Keratinocyte (primary cell): Measurements from ENCODE around the gene NKD1. TPM values are rescaled to one million over a fixed set of nuclear protein-coding genes. Genes with fewer than 3 reads are reported as not detected.

Source experiments
- DNase-seq: peaks from one replicate; pipeline ENCODE4 v3.0.0-alpha.2; 2011; ENCODE audit warnings: low read depth, missing footprints, low spot score
- FAIRE-seq: peaks from 2 replicates; lab custom pipeline; 2011; peaks lifted over from hg19 to GRCh38; lab: Jason Lieb, UNC
- H2AFZ ChIP-seq: 2 replicates; pipeline ENCODE4 v1.6.0; 2012; ENCODE audit warnings: low read length, control low read depth, inconsistent platforms; ENCODE audit not compliant: control insufficient read depth
- H3K27ac ChIP-seq: 2 replicates; pipeline ENCODE4 v1.5.1; 2011; ENCODE audit warnings: low read length; ENCODE audit not compliant: control insufficient read depth, insufficient read depth
- H3K27me3 ChIP-seq: 3 replicates; pipeline ENCODE4 v1.6.0; 2011; ENCODE audit warnings: low read length; ENCODE audit not compliant: control insufficient read depth, insufficient read depth; ENCODE audit errors: extremely low read depth
- H3K36me3 ChIP-seq, 2 experiments: 2 replicates in 1 of 2; 3 replicates in 1 of 2; pipeline ENCODE4 v1.5.1; 2011; ENCODE audit warnings: low read length in 2 of 2, mild to moderate bottlenecking in 1 of 2; ENCODE audit not compliant: control insufficient read depth in 2 of 2, insufficient read depth in 2 of 2; ENCODE audit errors: extremely low read depth in 1 of 2
- H3K4me1 ChIP-seq: 3 replicates; pipeline ENCODE4 v1.5.1; 2011; ENCODE audit warnings: low read length; ENCODE audit not compliant: control insufficient read depth, insufficient read depth; ENCODE audit errors: extremely low read depth
- H3K4me2 ChIP-seq: 3 replicates; pipeline ENCODE4 v1.6.0; 2011; ENCODE audit warnings: low read depth, low read length; ENCODE audit not compliant: control insufficient read depth, insufficient read depth; ENCODE audit errors: extremely low read depth
- H3K4me3 ChIP-seq, 3 experiments: fragments of 200-600 bp in 1 of 3; sonication (generic) in 1 of 3; 2 replicates in 2 of 3; 3 replicates in 1 of 3; pipeline ENCODE4 v1.5.1; 2011 to 2016; ENCODE audit warnings: low read length in 3 of 3, mild to moderate bottlenecking in 3 of 3, control low read depth in 2 of 3, inconsistent platforms in 1 of 3, low read depth in 1 of 3, mixed read lengths in 1 of 3, mixed run types in 1 of 3, moderate library complexity in 1 of 3; ENCODE audit not compliant: control insufficient read depth in 2 of 3, insufficient read depth in 2 of 3; ENCODE audit errors: extremely low read depth in 1 of 3
- H3K79me2 ChIP-seq: 2 replicates; pipeline ENCODE4 v1.6.0; 2012; ENCODE audit warnings: low read length; ENCODE audit not compliant: control insufficient read depth, insufficient read depth
- H3K9ac ChIP-seq: 3 replicates; pipeline ENCODE4 v1.6.0; 2011; ENCODE audit warnings: low read length; ENCODE audit not compliant: control insufficient read depth, insufficient read depth; ENCODE audit errors: extremely low read depth
- H3K9me1 ChIP-seq: 3 replicates; pipeline ENCODE4 v1.6.0; 2011; ENCODE audit warnings: low read length; ENCODE audit not compliant: control insufficient read depth, insufficient read depth; ENCODE audit errors: extremely low read depth
- H3K9me3 ChIP-seq: 2 replicates; pipeline ENCODE4 v1.5.1; 2012; ENCODE audit warnings: low read depth, low read length; ENCODE audit not compliant: control insufficient read depth
- H4K20me1 ChIP-seq: 3 replicates; pipeline ENCODE4 v1.6.0; 2011; ENCODE audit warnings: low read length; ENCODE audit not compliant: control insufficient read depth, insufficient read depth; ENCODE audit errors: extremely low read depth
- EZH2 ChIP-seq: IDR thresholded peaks from one replicate; pipeline ENCODE4 v1.6.1; 2012; ENCODE audit warnings: inconsistent platforms, mild to moderate bottlenecking, low read length, moderate library complexity
- dilution Hi-C: fragments of 300-500 bp; cut with MboI; formaldehyde crosslinking; loops from one replicate; pipeline ENCODE4 v1.7.0; 2020; ENCODE audit warnings: low sequenced_read_pairs; ENCODE audit not compliant: extremely low pct_ligation_motif_present
- polyA plus RNA-seq, 5 experiments: library from polyadenylated mRNA; depleted of rRNA in 3 of 5; stranded (reverse) in 3 of 5; stranded (forward) in 1 of 5; unstranded in 1 of 5; fragments of >200 nt; gene quantifications; 1 replicate in 1 of 5; 2 replicates in 3 of 5; 3 replicates in 1 of 5; pipeline versions ENCODE4 v1.2.1 to v1.2.3, GENCODE V29; 2011 to 2012; ENCODE audit warnings: missing spikeins in 2 of 5, low read depth in 1 of 5, low replicate concordance in 1 of 5
- TF ChIP-seq, protein P1 (sequence below), 3 experiments: IDR thresholded peaks in 1 of 3; conservative IDR thresholded peaks in 1 of 3; optimal IDR thresholded peaks in 1 of 3; 2 replicates in 2 of 3; 3 replicates in 1 of 3; pipeline versions ENCODE3 to v1.5.1; 2011; ENCODE audit warnings: low read length in 3 of 3, mild to moderate bottlenecking in 3 of 3, moderate library complexity in 2 of 3, control low read depth in 1 of 3, inconsistent platforms in 1 of 3; ENCODE audit not compliant: insufficient read depth in 2 of 3; ENCODE audit errors: extremely low read depth in 1 of 3

The NKD1 gene
- polyA plus RNA-seq, 1 donor (not counting 4 experiments of a cell fraction or from before 2014, with no cell fraction given) = 0.62 TPM

- no peak for TF ChIP-seq EZH2
- TF ChIP-seq, protein P1, sequence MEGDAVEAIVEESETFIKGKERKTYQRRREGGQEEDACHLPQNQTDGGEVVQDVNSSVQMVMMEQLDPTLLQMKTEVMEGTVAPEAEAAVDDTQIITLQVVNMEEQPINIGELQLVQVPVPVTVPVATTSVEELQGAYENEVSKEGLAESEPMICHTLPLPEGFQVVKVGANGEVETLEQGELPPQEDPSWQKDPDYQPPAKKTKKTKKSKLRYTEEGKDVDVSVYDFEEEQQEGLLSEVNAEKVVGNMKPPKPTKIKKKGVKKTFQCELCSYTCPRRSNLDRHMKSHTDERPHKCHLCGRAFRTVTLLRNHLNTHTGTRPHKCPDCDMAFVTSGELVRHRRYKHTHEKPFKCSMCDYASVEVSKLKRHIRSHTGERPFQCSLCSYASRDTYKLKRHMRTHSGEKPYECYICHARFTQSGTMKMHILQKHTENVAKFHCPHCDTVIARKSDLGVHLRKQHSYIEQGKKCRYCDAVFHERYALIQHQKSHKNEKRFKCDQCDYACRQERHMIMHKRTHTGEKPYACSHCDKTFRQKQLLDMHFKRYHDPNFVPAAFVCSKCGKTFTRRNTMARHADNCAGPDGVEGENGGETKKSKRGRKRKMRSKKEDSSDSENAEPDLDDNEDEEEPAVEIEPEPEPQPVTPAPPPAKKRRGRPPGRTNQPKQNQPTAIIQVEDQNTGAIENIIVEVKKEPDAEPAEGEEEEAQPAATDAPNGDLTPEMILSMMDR (optimal IDR thresholded peaks at IDR 0.05 in 1 of 3, IDR thresholded peaks at IDR 0.05 in 1 of 3, conservative IDR thresholded peaks at IDR 0.05 in 1 of 3; ENCODE audit: extremely low read depth in 1 of 3, insufficient read depth in 2 of 3, low read length in 3 of 3) = no peak
- Histone ChIP-seq H3K4me1 (no peaks in the 10 kb centered on the region), H4K20me1 (no peaks in the 10 kb centered on the region), H2AFZ (no peak overlapping the region), H3K27me3 (no peaks in the 10 kb centered on the region), H3K4me3 (no peak overlapping the region), H3K4me2 (no peak overlapping the region), H3K9ac (no peak overlapping the region), H3K36me3 (no peaks in the 10 kb centered on the region), H3K9me1 (no peaks in the 10 kb centered on the region), H3K79me2 (no peaks in the 10 kb centered on the region), H3K9me3 (no peaks in the 10 kb centered on the region), H3K27ac (no peak overlapping the region)
- no peak for FAIRE-seq
- no peak for DNase-seq
- dilution Hi-C loops = no loop called here
Observed at GRCh38 chr16:50574745-50575136, 26.5 kb downstream of the NKD1 start.

DNA sequence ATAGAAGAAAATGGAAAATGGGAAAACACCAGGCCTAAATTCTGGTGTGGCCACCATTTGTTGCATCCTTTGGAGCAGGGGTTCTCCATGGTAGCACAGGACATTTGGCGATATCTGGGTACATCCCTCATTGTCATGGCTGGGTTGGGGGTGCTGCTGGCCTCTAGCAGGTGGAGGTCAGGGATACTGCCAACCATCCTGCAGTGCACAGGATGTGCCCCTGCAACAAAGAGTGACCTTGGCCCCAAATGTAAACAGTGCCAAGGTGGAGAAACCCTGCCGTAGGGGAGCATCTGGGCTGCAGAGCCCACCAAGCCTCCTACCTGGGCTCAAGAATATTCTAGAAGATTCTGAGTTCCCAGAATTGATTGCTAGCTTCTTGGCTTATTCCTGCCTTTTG lies 27.5 kb downstream of the NKD1 start:
- H2AFZ ChIP-seq = no peak overlapping the region
- no peak overlapping the region for H3K4me2 ChIP-seq
- no peaks in the 10 kb centered on the region for H3K36me3 ChIP-seq
- H4K20me1 ChIP-seq = no peaks in the 10 kb centered on the region
- peaks cover 3% of the 10 kb centered on the region for H3K4me1 ChIP-seq
- no peak overlapping the region for H3K4me3 ChIP-seq
- no peak for FAIRE-seq
- H3K79me2 ChIP-seq = no peaks in the 10 kb centered on the region
- TF ChIP-seq EZH2 = no peak
- no peaks in the 10 kb centered on the region for H3K9me3 ChIP-seq
- no peaks in the 10 kb centered on the region for H3K27me3 ChIP-seq
- H3K9ac ChIP-seq = no peak overlapping the region
- dilution Hi-C loops = no loop called here
- H3K9me1 ChIP-seq = no peaks in the 10 kb centered on the region
- DNase-seq = no peak
- H3K27ac ChIP-seq = no peak overlapping the region
